Progenitor cell of endocrine pancreas (in vitro differentiated cells): ENCODE data around the gene GPRIN2. TPM values are rescaled to one million over a fixed set of nuclear protein-coding genes. Genes with fewer than 3 reads are reported as not detected.

Experiments used
- DNase-seq: peaks from one replicate; pipeline ENCODE4 v3.0.0; 2021; ENCODE audit warnings: low spot score; ENCODE audit not compliant: unreplicated experiment
- H3K27ac Mint-ChIP-seq: 2 replicates; pipeline ENCODE4 v1.8.0; 2021; ENCODE audit warnings: mild to moderate bottlenecking, moderate library complexity, mixed read lengths
- H3K27me3 Mint-ChIP-seq: 2 replicates; pipeline ENCODE4 v1.8.0; 2021; ENCODE audit warnings: mixed read lengths
- H3K36me3 Mint-ChIP-seq: 2 replicates; pipeline ENCODE4 v1.8.0; 2022; ENCODE audit warnings: mixed read lengths; ENCODE audit not compliant: insufficient read depth
- H3K4me1 Mint-ChIP-seq: 2 replicates; pipeline ENCODE4 v1.8.0; 2021; ENCODE audit warnings: low read depth, mixed read lengths
- H3K4me3 Mint-ChIP-seq: 2 replicates; pipeline ENCODE4 v1.8.0; 2021; ENCODE audit warnings: low read depth, mild to moderate bottlenecking, moderate library complexity, mixed read lengths
- H3K9me3 Mint-ChIP-seq: 2 replicates; pipeline ENCODE4 v1.8.0; 2021; ENCODE audit warnings: low read depth, mixed read lengths
- CTCF ChIP-seq: fragments of 200-600 bp; sonication (generic); IDR thresholded peaks from one replicate; pipeline ENCODE4 v1.5.0; 2021; ENCODE audit warnings: antibody characterized with exemption, mild to moderate bottlenecking; ENCODE audit not compliant: unreplicated experiment
- total RNA-seq: library from RNA; stranded (reverse); gene quantifications from 2 replicates; pipeline ENCODE4 v1.2.1, GENCODE V29; 2021

GPRIN2 gene
- total RNA-seq, 1 donor from 2014 or later: 14.0 TPM

- H3K4me1 Mint-ChIP-seq: no peaks in the 10 kb centered on the region
- no peak for TF ChIP-seq CTCF
- no peak overlapping the region for H3K27ac Mint-ChIP-seq
- no peak for DNase-seq
- H3K9me3 Mint-ChIP-seq: no peaks in the 10 kb centered on the region
- no peaks in the 10 kb centered on the region for H3K36me3 Mint-ChIP-seq
- no peaks in the 10 kb centered on the region for H3K27me3 Mint-ChIP-seq
- no peak overlapping the region for H3K4me3 Mint-ChIP-seq
These were observed 31.8 kb downstream of the GPRIN2 start for GRCh38 chr10:46524472-46525176.

GRCh38 chr10:46523962-46524471 lies 32.4 kb downstream of the GPRIN2 start:
- no peak for DNase-seq
- no peak for TF ChIP-seq CTCF
- H3K27me3 Mint-ChIP-seq: no peaks in the 10 kb centered on the region
- no peaks in the 10 kb centered on the region for H3K9me3 Mint-ChIP-seq
- H3K4me3 Mint-ChIP-seq: no peak overlapping the region
- H3K27ac Mint-ChIP-seq: no peak overlapping the region
- no peaks in the 10 kb centered on the region for H3K36me3 Mint-ChIP-seq
- H3K4me1 Mint-ChIP-seq: no peaks in the 10 kb centered on the region

GRCh38 chr10:46523119-46523961 lies 33.1 kb downstream of the GPRIN2 start:
- H3K27ac Mint-ChIP-seq: no peak overlapping the region
- no peak for TF ChIP-seq CTCF
- H3K27me3 Mint-ChIP-seq: no peaks in the 10 kb centered on the region
- H3K4me1 Mint-ChIP-seq: no peaks in the 10 kb centered on the region
- no peaks in the 10 kb centered on the region for H3K36me3 Mint-ChIP-seq
- DNase-seq: no peak
- no peak overlapping the region for H3K4me3 Mint-ChIP-seq
- H3K9me3 Mint-ChIP-seq: no peaks in the 10 kb centered on the region

GRCh38 chr10:46522295-46523118 lies 34.0 kb downstream of the GPRIN2 start:
- no peaks in the 10 kb centered on the region for H3K4me1 Mint-ChIP-seq
- no peak overlapping the region for H3K4me3 Mint-ChIP-seq
- no peak for TF ChIP-seq CTCF
- no peaks in the 10 kb centered on the region for H3K27me3 Mint-ChIP-seq
- H3K9me3 Mint-ChIP-seq: no peaks in the 10 kb centered on the region
- no peak overlapping the region for H3K27ac Mint-ChIP-seq
- H3K36me3 Mint-ChIP-seq: no peaks in the 10 kb centered on the region
- DNase-seq: no peak

GRCh38 chr10:46520941-46521340 lies 35.5 kb downstream of the GPRIN2 start:
- Mint-ChIP-seq H3K9me3 (no peaks in the 10 kb centered on the region), H3K27ac (no peak overlapping the region), H3K27me3 (peaks cover 4% of the 10 kb centered on the region), H3K4me1 (no peaks in the 10 kb centered on the region), H3K4me3 (no peak overlapping the region), H3K36me3 (no peaks in the 10 kb centered on the region)
- TF ChIP-seq CTCF: no peak
- no peak for DNase-seq
